ENCODE measurements around the gene UBTF.
"Not testable (repeated sequence)": the region's sequence is repeated elsewhere in the genome, so short reads cannot be mapped to it uniquely, and the experiment has no call there.

Gene UBTF

GRCh38 chr17:44249501-44250246 is 30.2 kb upstream of the UBTF start:
- Histone ChIP-seq H3K4me3 (no peak overlapping the region), H3K27ac (no peak overlapping the region)

GRCh38 chr17:44247876-44248736 is 28.6 kb upstream of the UBTF start:
- no peak overlapping the region for H3K4me3 ChIP-seq
- no peak overlapping the region for H3K27ac ChIP-seq

DNA sequence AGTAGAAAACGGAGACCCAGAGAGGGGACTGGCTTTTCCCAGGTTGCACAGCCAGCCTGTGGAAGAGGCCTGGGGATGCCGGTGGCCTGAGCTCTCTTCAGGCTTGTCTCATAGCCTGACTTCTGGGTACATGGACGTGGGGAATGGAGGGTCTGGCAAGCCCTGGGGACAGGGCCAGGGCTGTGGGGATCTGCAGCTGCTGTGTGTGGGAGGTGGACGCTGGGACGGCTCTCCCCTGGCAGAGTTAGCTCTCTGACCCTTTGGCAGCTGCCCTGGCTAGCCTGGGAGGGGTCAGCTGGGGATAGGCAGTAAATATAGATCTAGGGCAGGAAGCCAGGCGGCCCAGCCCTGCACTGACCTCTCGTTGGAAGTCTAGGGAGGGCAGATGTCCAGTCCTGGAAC is 28.0 kb upstream of the UBTF start:
- Histone ChIP-seq H3K27ac (no peak overlapping the region), H3K4me3 (no peak overlapping the region)

- H3K4me3 ChIP-seq = no peak overlapping the region
- no peak overlapping the region for H3K27ac ChIP-seq
Observed at GRCh38 chr17:44241106-44241624, 21.7 kb upstream of the UBTF start.

- H3K4me3 ChIP-seq, H3K27ac ChIP-seq: not testable (repeated sequence)
Observed at GRCh38 chr17:44237886-44238285, 18.4 kb upstream of the UBTF start.

- Histone ChIP-seq H3K4me3 (no peak overlapping the region), H3K27ac (no peak overlapping the region)
Observed at GRCh38 chr17:44236444-44236991, 17.0 kb upstream of the UBTF start.

GRCh38 chr17:44235583-44235936 is 16.1 kb upstream of the UBTF start:
- Histone ChIP-seq H3K4me3 (no peak overlapping the region), H3K27ac (no peak overlapping the region)

- no peak overlapping the region for H3K27ac ChIP-seq
- no peak overlapping the region for H3K4me3 ChIP-seq
Observed at GRCh38 chr17:44233582-44233981, 14.1 kb upstream of the UBTF start.

- H3K27ac ChIP-seq = no peak overlapping the region
- no peak overlapping the region for H3K4me3 ChIP-seq
Observed at GRCh38 chr17:44232061-44232460, 12.6 kb upstream of the UBTF start.

- H3K27ac ChIP-seq = no peak overlapping the region
- H3K4me3 ChIP-seq = no peak overlapping the region
Observed at GRCh38 chr17:44230140-44230539, 10.7 kb upstream of the UBTF start.

- Histone ChIP-seq H3K4me3 (no peak overlapping the region), H3K27ac (no peak overlapping the region)
Observed at GRCh38 chr17:44229090-44229489, 9.6 kb upstream of the UBTF start.

- H3K27ac ChIP-seq = peak overlapping the region in 7 of 21 experiments; percentile 9 to 100 (median 98)
Observed at GRCh38 chr17:44223541-44224071, 4.1 kb upstream of the UBTF start.

DNA sequence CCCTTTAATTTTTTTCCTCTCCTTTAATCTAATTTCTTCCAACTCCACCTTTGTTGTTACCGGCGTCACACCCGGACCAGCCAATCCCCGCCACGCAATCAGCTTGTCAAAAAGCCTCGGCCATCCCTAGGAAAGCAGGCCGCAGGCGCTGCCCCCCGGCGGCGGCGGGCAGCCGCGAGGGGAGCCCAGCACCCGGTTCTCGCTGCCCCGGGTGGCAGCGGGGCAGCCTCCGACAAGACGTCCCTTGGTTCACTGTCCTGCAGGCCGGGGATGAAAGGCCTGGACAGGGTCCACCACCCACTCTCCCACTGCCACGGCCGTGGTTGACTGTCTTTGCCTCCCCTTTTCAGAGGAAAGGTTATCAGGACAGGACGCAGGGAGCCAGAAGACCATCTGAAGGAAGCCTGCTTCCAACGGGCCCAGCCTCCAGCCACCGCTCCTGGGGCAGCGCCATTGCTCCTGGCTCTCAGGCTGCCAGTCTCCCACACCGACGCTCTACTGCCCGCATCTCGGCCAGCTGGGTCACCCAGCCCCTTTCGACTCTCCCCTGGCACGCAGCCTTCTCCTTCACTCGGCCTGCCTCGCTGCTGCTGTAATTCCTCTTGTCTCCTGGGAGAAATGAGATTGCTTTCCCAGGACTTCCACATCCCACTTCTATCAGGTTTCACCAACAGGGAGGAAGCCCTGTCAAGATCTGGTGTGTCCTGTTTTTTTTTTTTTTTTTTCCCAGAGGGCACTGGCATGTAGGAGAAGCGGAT is 2.8 kb upstream of the UBTF start:
- Histone ChIP-seq H3K4me3 (peak overlapping the region; percentile 76 to 94 (median 87)), H3K27ac (peak overlapping the region in 20 of 21 experiments; percentile 96 to 100 (median 99))

More at GRCh38 chr17:44223541-44224071, 4.1 kb upstream of the UBTF start:
- H3K4me3 ChIP-seq = no peak overlapping the region

GRCh38 chr17:44221862-44222111 is 2.3 kb upstream of the UBTF start:
- Histone ChIP-seq H3K4me3 (peak overlapping the region; percentile 76 to 94 (median 87)), H3K27ac (peak overlapping the region in 20 of 21 experiments; percentile 96 to 100 (median 99))

- H3K4me3 ChIP-seq = peak overlapping the region; percentile 76 to 94 (median 87)
- H3K27ac ChIP-seq = peak overlapping the region; percentile 96 to 100 (median 99)
Observed at GRCh38 chr17:44221084-44221861, 1.8 kb upstream of the UBTF start.

GRCh38 chr17:44220213-44221083 is 973 bp upstream of the UBTF start:
- Histone ChIP-seq H3K4me3 (peak overlapping the region; percentile 76 to 94 (median 87)), H3K27ac (peak overlapping the region; percentile 96 to 100 (median 99))

- H3K4me3 ChIP-seq = peak overlapping the region; percentile 76 to 94 (median 87)
- H3K27ac ChIP-seq = peak overlapping the region; percentile 96 to 100 (median 99)
Observed at GRCh38 chr17:44219108-44219615, 313 bp downstream of the UBTF start.

Data from skin epidermis (tissue), 12 donors.